ENCODE measurements around the gene KCTD5.

DNA sequence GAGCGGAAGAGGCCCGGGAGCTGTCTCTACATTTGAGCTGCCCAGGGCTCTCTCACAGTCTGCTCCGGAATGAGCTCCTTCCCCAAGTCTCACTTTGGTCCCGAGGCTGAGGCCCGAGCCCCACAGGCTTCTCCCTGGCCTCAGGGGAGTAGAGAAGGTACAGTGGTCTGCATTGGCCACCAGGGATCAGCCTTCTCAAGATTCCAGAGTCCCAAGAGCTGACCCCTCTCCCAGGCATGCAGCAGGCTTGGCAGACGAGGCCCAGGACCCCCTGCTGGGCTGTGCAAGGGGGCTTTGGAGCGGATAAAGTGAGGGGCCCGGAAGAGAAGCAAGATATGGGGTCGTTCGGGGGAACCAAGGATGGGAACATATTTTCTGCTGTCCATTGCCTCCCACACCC, 34.6 kb downstream of the KCTD5 start:
- no peak for TF ChIP-seq POLR2A (IDR thresholded peaks at IDR 0.05)
- TF ChIP-seq CTCF (IDR thresholded peaks at IDR 0.05), result no peak
- no peak for TF ChIP-seq POLR2AphosphoS5 (IDR thresholded peaks at IDR 0.05)
